Esophagus muscularis mucosa (tissue), 4 donors: ENCODE results near the gene COPS6.

Experiments
- EP300 ChIP-seq: sonication (generic); formaldehyde crosslinking; IDR thresholded peaks from one replicate; pipeline ENCODE4 v1.6.1; 2017; ENCODE audit warnings: antibody characterized with exemption
- POLR2A ChIP-seq: fragments of 450-650 bp; IDR thresholded peaks from one replicate; pipeline ENCODE4 v1.6.1; 2017; ENCODE audit warnings: antibody characterized with exemption, moderate library complexity, mild to moderate bottlenecking, low read depth
- TF ChIP-seq, protein P1 (sequence below), 3 experiments: fragments of 200-600 bp in 2 of 3; fragments of 450-650 bp in 1 of 3; sonication (generic) in 2 of 3; IDR thresholded peaks; one replicate each; pipeline ENCODE4 v1.5.1; 2017 to 2019; ENCODE audit warnings: antibody characterized with exemption in 3 of 3, mild to moderate bottlenecking in 2 of 3, moderate library complexity in 1 of 3

DNA sequence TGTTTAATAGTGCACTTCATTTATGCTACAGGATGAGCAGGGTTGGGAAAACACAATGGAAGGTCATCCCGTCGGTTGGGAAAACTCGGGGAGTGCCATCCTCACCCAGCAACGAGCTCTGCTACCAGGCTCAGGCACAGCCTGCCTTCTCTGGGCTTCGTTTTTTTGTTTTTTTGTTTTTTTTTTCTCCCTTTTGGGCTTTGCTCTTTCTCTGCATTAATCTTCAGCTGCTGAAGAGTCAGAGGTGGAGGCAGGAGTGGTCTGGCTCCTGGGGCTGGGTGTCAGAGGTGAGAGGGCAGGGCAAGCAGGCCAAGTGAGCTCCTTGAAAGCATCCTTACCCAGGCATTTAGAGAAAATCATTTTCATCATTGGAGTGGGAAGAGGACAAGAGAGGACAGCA is 18.8 kb upstream of the COPS6 start:
- TF ChIP-seq POLR2A = no peak
- TF ChIP-seq, protein P1, sequence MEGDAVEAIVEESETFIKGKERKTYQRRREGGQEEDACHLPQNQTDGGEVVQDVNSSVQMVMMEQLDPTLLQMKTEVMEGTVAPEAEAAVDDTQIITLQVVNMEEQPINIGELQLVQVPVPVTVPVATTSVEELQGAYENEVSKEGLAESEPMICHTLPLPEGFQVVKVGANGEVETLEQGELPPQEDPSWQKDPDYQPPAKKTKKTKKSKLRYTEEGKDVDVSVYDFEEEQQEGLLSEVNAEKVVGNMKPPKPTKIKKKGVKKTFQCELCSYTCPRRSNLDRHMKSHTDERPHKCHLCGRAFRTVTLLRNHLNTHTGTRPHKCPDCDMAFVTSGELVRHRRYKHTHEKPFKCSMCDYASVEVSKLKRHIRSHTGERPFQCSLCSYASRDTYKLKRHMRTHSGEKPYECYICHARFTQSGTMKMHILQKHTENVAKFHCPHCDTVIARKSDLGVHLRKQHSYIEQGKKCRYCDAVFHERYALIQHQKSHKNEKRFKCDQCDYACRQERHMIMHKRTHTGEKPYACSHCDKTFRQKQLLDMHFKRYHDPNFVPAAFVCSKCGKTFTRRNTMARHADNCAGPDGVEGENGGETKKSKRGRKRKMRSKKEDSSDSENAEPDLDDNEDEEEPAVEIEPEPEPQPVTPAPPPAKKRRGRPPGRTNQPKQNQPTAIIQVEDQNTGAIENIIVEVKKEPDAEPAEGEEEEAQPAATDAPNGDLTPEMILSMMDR (IDR thresholded peaks at IDR 0.05) = no peak
- no peak for TF ChIP-seq EP300
